Adrenal gland (tissue), 5 donors: Measurements from ENCODE around the gene CRYM.

Experiments
- CTCF ChIP-seq, 6 experiments: fragments of 450-650 bp in 4 of 6; fragments of 200-600 bp in 2 of 6; sonication (generic) in 1 of 6; IDR thresholded peaks; 1 replicate in 5 of 6; 2 replicates in 1 of 6; pipeline versions ENCODE4 v1.5.1 to v1.8.0; 2016 to 2021; ENCODE audit warnings: antibody characterized with exemption in 6 of 6, mild to moderate bottlenecking in 2 of 6, moderate library complexity in 1 of 6
- POLR2A ChIP-seq, 2 donors: fragments of 450-650 bp; IDR thresholded peaks; one replicate each; pipeline ENCODE4 v1.6.1; 2017; ENCODE audit warnings: antibody characterized with exemption in 2 of 2, mild to moderate bottlenecking in 2 of 2, moderate library complexity in 1 of 2
- donor health status: DM: no; HTN: no; CAD: no.

GRCh38 chr16:21235199-21235585, 42.9 kb downstream of the CRYM start:
- TF ChIP-seq POLR2A (IDR thresholded peaks at IDR 0.05) (no peak), CTCF (IDR thresholded peaks at IDR 0.05) (no peak)
